Body of pancreas (tissue), 4 donors: ENCODE results near the gene FAXC. TPM values are rescaled to one million over a fixed set of nuclear protein-coding genes. Genes with fewer than 3 reads are reported as not detected.

Experiments
- ATAC-seq: fragments of 150-250 bp; one replicate; pipeline ENCODE4 v1.9.1; 2016
- DNase-seq, 4 donors: peaks; one replicate each; pipeline ENCODE4 v3.0.0-alpha.2; 2019
- H3K27ac ChIP-seq, 4 donors: fragments of 200-600 bp; sonication (generic); 1 replicate in 3 of 4; 2 replicates in 1 of 4; pipeline versions ENCODE4 v1.5.1 to v1.6.1; 2016 to 2019; ENCODE audit warnings: mild to moderate bottlenecking in 1 of 4, mixed read lengths in 1 of 4, moderate library complexity in 1 of 4
- H3K27me3 ChIP-seq, 2 donors: fragments of 200-600 bp; sonication (generic); one replicate each; pipeline ENCODE4 v1.6.0; 2016; ENCODE audit warnings: mild to moderate bottlenecking in 1 of 2
- H3K36me3 ChIP-seq, 2 donors: fragments of 200-600 bp; sonication (generic); replicated peaks in 1 of 2; 2 replicates each; pipeline ENCODE4 v1.5.1; 2016; ENCODE audit warnings: low read depth in 2 of 2; ENCODE audit not compliant: insufficient read depth in 1 of 2
- H3K4me1 ChIP-seq: fragments of 200-600 bp; sonication (generic); one replicate; pipeline ENCODE4 v1.6.0; 2016
- H3K4me3 ChIP-seq, 2 donors: fragments of 200-600 bp; sonication (generic); 1 replicate in 1 of 2; 2 replicates in 1 of 2; pipeline ENCODE4 v1.5.1; 2016 to 2019
- H3K9me3 ChIP-seq, 3 donors: fragments of 200-600 bp; sonication (generic); 1 replicate in 2 of 3; 2 replicates in 1 of 3; pipeline ENCODE4 v1.5.1; 2016
- POLR2A ChIP-seq, 3 donors: fragments of 450-650 bp; IDR thresholded peaks; one replicate each; pipeline ENCODE4 v1.6.1; 2016; ENCODE audit warnings: antibody characterized with exemption in 3 of 3, mild to moderate bottlenecking in 2 of 3
- WGBS, 2 donors: methylation state at CpG; one replicate each; pipeline ENCODE4 v1.1.5; 2017; 5-methylcytosine and 5-hydroxymethylcytosine counted together
- intact Hi-C: fragments of 100-400 bp; cut with DNase I; formaldehyde crosslinking; loops from one replicate; pipeline ENCODE4 v1.15.1; 2023
- total RNA-seq, 2 donors: library from RNA; depleted of rRNA; stranded (reverse); fragments of >200 nt; gene quantifications; one replicate each; pipeline ENCODE4 v1.1.0, GENCODE V29; 2016
- TF ChIP-seq, protein P1 (sequence below), 7 experiments: fragments of 450-650 bp in 4 of 7; fragments of 200-600 bp in 3 of 7; sonication (generic) in 3 of 7; IDR thresholded peaks; one replicate each; pipeline ENCODE4 v1.5.1; 2016 to 2019; ENCODE audit warnings: antibody characterized with exemption in 7 of 7

FAXC gene
- total RNA-seq, 2 donors from 2014 or later, result 0.33 to 1.0 TPM

DNA sequence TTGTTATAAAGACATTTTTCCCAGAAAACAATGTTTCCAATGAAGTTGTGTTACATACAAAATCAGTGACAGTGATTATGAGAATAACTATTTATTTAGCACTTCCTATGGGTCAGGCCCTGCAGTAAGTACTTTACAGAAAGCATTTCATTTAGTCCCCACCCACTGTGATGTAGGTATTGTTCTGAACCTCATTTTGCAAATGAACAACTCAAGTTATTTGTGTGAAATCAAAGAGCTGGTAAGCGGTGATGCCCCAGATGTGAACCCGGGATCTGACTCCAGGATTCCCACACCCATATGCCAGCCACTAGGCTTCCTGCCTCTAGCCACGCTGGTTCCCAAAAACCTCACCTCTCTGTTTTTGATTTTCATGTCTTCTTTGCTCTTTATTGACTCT, 30.9 kb downstream of the FAXC start:
- Histone ChIP-seq H3K27me3 (no peaks in the 10 kb centered on the region), H3K4me3 (no peak overlapping the region), H3K9me3 (no peaks in the 10 kb centered on the region), H3K27ac (no peak overlapping the region), H3K36me3 (no peaks in the 10 kb centered on the region), H3K4me1 (no peaks in the 10 kb centered on the region)
- 90 to 94% methylated on average over 3 of the region's 3 CpGs for WGBS, 2 donors
- DNase-seq, result no peak
- no peak for ATAC-seq
- TF ChIP-seq POLR2A (IDR thresholded peaks at IDR 0.05), result no peak
- TF ChIP-seq, protein P1, sequence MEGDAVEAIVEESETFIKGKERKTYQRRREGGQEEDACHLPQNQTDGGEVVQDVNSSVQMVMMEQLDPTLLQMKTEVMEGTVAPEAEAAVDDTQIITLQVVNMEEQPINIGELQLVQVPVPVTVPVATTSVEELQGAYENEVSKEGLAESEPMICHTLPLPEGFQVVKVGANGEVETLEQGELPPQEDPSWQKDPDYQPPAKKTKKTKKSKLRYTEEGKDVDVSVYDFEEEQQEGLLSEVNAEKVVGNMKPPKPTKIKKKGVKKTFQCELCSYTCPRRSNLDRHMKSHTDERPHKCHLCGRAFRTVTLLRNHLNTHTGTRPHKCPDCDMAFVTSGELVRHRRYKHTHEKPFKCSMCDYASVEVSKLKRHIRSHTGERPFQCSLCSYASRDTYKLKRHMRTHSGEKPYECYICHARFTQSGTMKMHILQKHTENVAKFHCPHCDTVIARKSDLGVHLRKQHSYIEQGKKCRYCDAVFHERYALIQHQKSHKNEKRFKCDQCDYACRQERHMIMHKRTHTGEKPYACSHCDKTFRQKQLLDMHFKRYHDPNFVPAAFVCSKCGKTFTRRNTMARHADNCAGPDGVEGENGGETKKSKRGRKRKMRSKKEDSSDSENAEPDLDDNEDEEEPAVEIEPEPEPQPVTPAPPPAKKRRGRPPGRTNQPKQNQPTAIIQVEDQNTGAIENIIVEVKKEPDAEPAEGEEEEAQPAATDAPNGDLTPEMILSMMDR (IDR thresholded peaks at IDR 0.05), result no peak
- intact Hi-C loops, result no loop called here

DNA sequence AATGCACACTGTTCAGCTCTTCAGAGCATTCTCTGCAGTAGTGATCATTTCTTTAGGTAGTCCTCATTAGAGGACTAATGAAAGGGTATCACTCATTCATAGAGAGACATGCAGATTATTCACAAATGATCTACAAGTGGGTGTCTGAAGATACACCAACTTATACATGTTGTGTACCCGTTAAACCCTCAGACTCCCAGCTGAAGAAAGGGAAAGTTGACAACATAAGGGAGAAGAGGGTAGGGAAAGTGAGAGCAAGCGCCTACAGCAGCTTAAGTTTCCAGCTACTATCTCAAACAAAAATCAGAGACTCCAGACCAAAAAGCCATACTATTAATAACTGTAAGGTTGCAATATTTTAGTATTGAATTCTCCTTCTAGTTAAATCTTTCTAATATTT, 37.1 kb downstream of the FAXC start:
- Histone ChIP-seq H3K36me3 (no peaks in the 10 kb centered on the region), H3K4me1 (no peaks in the 10 kb centered on the region), H3K9me3 (no peaks in the 10 kb centered on the region), H3K27me3 (no peaks in the 10 kb centered on the region), H3K4me3 (no peak overlapping the region), H3K27ac (no peak overlapping the region)
- no peak for DNase-seq
- no peak for ATAC-seq
- WGBS, 2 donors, result 52 to 59% methylated on average over 2 of the region's 2 CpGs
- intact Hi-C loops, result no loop called here
- no peak for TF ChIP-seq POLR2A (IDR thresholded peaks at IDR 0.05)
- TF ChIP-seq, protein P1 (IDR thresholded peaks at IDR 0.05), result no peak

DNA sequence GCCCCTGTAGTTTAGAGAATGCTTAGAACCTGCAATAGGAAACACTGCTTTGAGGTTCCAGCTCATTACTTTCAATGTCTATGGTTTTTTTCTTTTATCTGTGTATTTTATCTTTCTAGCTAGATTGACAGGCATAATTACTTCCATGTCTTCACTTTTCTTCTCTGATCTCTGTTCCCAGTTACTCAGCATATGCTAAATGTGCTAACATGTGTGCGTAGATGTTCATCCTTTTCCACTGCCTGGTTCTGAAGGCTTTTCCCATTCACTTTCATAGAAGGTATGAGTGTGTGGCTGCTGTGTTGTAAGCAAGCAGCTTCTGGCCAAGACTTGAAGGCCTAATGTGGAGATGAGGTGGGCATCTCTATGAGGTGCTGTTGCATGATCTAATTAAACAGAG, 38.9 kb downstream of the FAXC start:
- no peaks in the 10 kb centered on the region for H3K27me3 ChIP-seq
- 89 to 93% methylated on average over 1 of the region's 1 CpG for WGBS, 2 donors
- no peak overlapping the region for H3K27ac ChIP-seq
- no peak for TF ChIP-seq POLR2A (IDR thresholded peaks at IDR 0.05)
- TF ChIP-seq, protein P1 (IDR thresholded peaks at IDR 0.05), result no peak
- H3K36me3 ChIP-seq, result no peaks in the 10 kb centered on the region
- DNase-seq (no peak), ATAC-seq (no peak)
- H3K4me3 ChIP-seq, result no peak overlapping the region
- intact Hi-C loops, result no loop called here
- H3K4me1 ChIP-seq, result no peaks in the 10 kb centered on the region
- no peaks in the 10 kb centered on the region for H3K9me3 ChIP-seq

DNA sequence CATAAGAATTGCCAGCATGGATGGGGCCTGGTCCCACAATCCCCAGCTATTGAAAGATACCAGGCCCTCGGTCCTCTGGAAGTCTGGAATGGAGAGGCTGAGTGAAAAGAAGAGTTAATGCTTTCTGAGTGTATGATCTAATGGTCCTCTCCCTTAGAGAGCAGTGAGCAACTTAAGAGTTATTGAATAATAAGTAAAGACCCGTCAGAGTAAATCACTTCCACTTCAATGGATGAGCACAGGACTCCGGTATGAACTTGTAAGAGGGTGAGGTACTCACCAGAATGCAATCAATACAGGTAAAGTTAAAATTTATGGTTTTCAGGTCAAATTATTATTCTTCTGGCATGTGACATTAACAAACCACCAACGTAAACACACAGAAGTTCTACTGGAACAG, 39.9 kb downstream of the FAXC start:
- no peaks in the 10 kb centered on the region for H3K4me1 ChIP-seq
- H3K4me3 ChIP-seq, result no peak overlapping the region
- intact Hi-C loops, result no loop called here
- H3K27ac ChIP-seq, result no peak overlapping the region
- 82 to 90% methylated on average over 4 of the region's 4 CpGs for WGBS, 2 donors
- no peaks in the 10 kb centered on the region for H3K27me3 ChIP-seq
- no peak for DNase-seq
- ATAC-seq, result no peak
- no peaks in the 10 kb centered on the region for H3K9me3 ChIP-seq
- TF ChIP-seq POLR2A (IDR thresholded peaks at IDR 0.05), result no peak
- TF ChIP-seq, protein P1 (IDR thresholded peaks at IDR 0.05), result no peak
- no peaks in the 10 kb centered on the region for H3K36me3 ChIP-seq

DNA sequence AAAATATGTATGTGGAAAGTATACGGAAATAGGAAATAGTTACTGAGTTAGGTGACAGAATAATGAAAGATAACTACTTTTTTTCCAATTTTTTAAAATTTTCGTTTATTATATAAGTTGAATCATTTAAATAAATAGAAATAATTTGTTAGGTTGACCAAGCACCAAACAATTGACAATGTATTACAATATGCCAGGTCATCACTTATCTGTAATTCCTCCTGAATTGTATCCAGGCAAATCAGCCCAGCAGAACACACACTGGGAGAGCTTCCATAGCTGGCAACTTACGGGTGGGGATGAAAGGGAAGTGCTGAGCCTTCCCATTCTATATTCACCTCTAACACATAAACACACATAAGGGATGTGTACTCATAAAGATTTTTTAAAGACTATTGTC, 40.7 kb downstream of the FAXC start:
- WGBS, 2 donors, result 74 to 75% methylated on average over 3 of the region's 3 CpGs
- TF ChIP-seq, protein P1 (IDR thresholded peaks at IDR 0.05), result no peak
- TF ChIP-seq POLR2A (IDR thresholded peaks at IDR 0.05), result no peak
- ATAC-seq (no peak), DNase-seq (no peak)
- H3K4me3 ChIP-seq, result no peak overlapping the region
- intact Hi-C loops, result no loop called here
- H3K4me1 ChIP-seq, result no peaks in the 10 kb centered on the region
- H3K27ac ChIP-seq, result no peak overlapping the region
- no peaks in the 10 kb centered on the region for H3K9me3 ChIP-seq
- no peaks in the 10 kb centered on the region for H3K36me3 ChIP-seq
- H3K27me3 ChIP-seq, result no peaks in the 10 kb centered on the region
